Osteoblast (primary cell): ENCODE measurements around the gene PVR. TPM values are rescaled to one million over a fixed set of nuclear protein-coding genes. Genes with fewer than 3 reads are reported as not detected.

ENCODE experiments used
- DNase-seq: peaks from one replicate; pipeline ENCODE4 v3.0.0; 2011; ENCODE audit warnings: low spot score, mixed read lengths; ENCODE audit not compliant: insufficient read length; ENCODE audit errors: missing footprints
- H2AFZ ChIP-seq: 2 replicates; pipeline ENCODE4 v1.6.0; 2011; ENCODE audit warnings: mild to moderate bottlenecking, low read length
- H3K27ac ChIP-seq: 2 replicates; pipeline ENCODE4 v1.5.1; 2011; ENCODE audit warnings: mild to moderate bottlenecking, low read depth, low read length, moderate library complexity
- H3K27me3 ChIP-seq: 2 replicates; pipeline ENCODE4 v1.6.0; 2012; ENCODE audit warnings: mild to moderate bottlenecking, control low read depth, inconsistent platforms, low read length, moderate library complexity; ENCODE audit not compliant: insufficient read depth
- H3K36me3 ChIP-seq: 2 replicates; pipeline ENCODE4 v1.5.1; 2011; ENCODE audit warnings: mild to moderate bottlenecking, low read length, control low read depth, moderate library complexity; ENCODE audit not compliant: insufficient read depth
- H3K4me1 ChIP-seq: 2 replicates; pipeline ENCODE4 v1.5.1; 2011; ENCODE audit warnings: mild to moderate bottlenecking, low read length, control low read depth, moderate library complexity; ENCODE audit not compliant: insufficient read depth
- H3K4me2 ChIP-seq: 2 replicates; pipeline ENCODE4 v1.6.0; 2011; ENCODE audit warnings: mild to moderate bottlenecking, low read length; ENCODE audit not compliant: insufficient read depth
- H3K4me3 ChIP-seq: fragments of 200-600 bp; sonication (generic); 3 replicates; pipeline ENCODE4 v1.5.1; 2012; ENCODE audit warnings: mild to moderate bottlenecking, low read length, inconsistent platforms; ENCODE audit not compliant: insufficient read depth
- H3K79me2 ChIP-seq: 2 replicates; pipeline ENCODE4 v1.6.0; 2012; ENCODE audit warnings: mild to moderate bottlenecking, low read length, control low read depth, inconsistent platforms; ENCODE audit not compliant: insufficient read depth
- H3K9me3 ChIP-seq: 2 replicates; pipeline ENCODE4 v1.5.1; 2011; ENCODE audit warnings: low read depth, low read length, control low read depth
- H4K20me1 ChIP-seq: 2 replicates; pipeline ENCODE4 v1.6.0; 2012; ENCODE audit warnings: mild to moderate bottlenecking, low read length, control low read depth; ENCODE audit not compliant: insufficient read depth
- total RNA-seq: library from RNA; depleted of rRNA; stranded (reverse); fragments of >200 nt; gene quantifications from 2 replicates; pipeline ENCODE4 v1.2.3, GENCODE V29; 2012
- TF ChIP-seq, protein P1 (sequence below): IDR thresholded peaks from 2 replicates; pipeline ENCODE4 v1.5.1; 2011; ENCODE audit warnings: mild to moderate bottlenecking, low read depth, low read length, moderate library complexity; ENCODE audit errors: extremely low read depth

The PVR gene
- total RNA-seq, 1 donor, result 53.6 TPM

DNA sequence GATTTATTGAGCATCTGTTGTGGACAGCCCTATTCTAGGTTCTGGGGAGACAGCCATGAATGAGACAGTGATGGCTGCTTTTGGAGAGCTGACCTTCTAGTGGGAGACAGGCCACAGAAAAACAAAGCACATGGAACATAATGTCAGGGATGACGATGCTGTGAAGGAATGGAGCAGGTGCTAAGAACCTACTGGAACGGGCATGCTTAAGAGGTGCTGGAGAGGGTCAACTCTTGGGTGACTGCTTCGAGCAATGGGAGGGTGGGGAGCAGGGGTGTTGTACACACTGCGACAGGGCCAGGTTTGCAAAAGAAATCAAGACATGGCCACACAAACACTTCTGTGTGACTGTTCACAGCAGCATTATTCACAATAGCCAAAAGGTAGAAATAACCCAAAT lies 43.2 kb downstream of the PVR start:
- H3K36me3 ChIP-seq, result peaks cover 6% of the 10 kb centered on the region
- H3K27me3 ChIP-seq, result no peaks in the 10 kb centered on the region
- no peak overlapping the region for H3K4me3 ChIP-seq
- DNase-seq, result no peak
- H3K27ac ChIP-seq, result no peak overlapping the region
- H3K4me2 ChIP-seq, result no peak overlapping the region
- TF ChIP-seq, protein P1, sequence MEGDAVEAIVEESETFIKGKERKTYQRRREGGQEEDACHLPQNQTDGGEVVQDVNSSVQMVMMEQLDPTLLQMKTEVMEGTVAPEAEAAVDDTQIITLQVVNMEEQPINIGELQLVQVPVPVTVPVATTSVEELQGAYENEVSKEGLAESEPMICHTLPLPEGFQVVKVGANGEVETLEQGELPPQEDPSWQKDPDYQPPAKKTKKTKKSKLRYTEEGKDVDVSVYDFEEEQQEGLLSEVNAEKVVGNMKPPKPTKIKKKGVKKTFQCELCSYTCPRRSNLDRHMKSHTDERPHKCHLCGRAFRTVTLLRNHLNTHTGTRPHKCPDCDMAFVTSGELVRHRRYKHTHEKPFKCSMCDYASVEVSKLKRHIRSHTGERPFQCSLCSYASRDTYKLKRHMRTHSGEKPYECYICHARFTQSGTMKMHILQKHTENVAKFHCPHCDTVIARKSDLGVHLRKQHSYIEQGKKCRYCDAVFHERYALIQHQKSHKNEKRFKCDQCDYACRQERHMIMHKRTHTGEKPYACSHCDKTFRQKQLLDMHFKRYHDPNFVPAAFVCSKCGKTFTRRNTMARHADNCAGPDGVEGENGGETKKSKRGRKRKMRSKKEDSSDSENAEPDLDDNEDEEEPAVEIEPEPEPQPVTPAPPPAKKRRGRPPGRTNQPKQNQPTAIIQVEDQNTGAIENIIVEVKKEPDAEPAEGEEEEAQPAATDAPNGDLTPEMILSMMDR, result no peak
- H3K9me3 ChIP-seq, result no peaks in the 10 kb centered on the region
- peaks cover 16% of the 10 kb centered on the region for H3K4me1 ChIP-seq
- no peak overlapping the region for H2AFZ ChIP-seq
- no peaks in the 10 kb centered on the region for H3K79me2 ChIP-seq
- H4K20me1 ChIP-seq, result no peaks in the 10 kb centered on the region

- Histone ChIP-seq H3K27ac (no peak overlapping the region), H3K4me2 (no peak overlapping the region), H3K79me2 (no peaks in the 10 kb centered on the region), H3K27me3 (no peaks in the 10 kb centered on the region), H3K36me3 (peaks cover 6% of the 10 kb centered on the region), H4K20me1 (no peaks in the 10 kb centered on the region), H2AFZ (no peak overlapping the region), H3K4me1 (peaks cover 25% of the 10 kb centered on the region), H3K4me3 (no peak overlapping the region), H3K9me3 (no peaks in the 10 kb centered on the region)
- DNase-seq, result no peak
- TF ChIP-seq, protein P1, result no peak
Measured at GRCh38 chr19:44687888-44688287, 44.2 kb downstream of the PVR start.

- Histone ChIP-seq H3K36me3 (no peaks in the 10 kb centered on the region), H2AFZ (no peak overlapping the region), H3K27me3 (no peaks in the 10 kb centered on the region), H3K4me1 (peaks cover 25% of the 10 kb centered on the region), H4K20me1 (no peaks in the 10 kb centered on the region), H3K79me2 (no peaks in the 10 kb centered on the region), H3K4me2 (no peak overlapping the region), H3K9me3 (no peaks in the 10 kb centered on the region), H3K4me3 (no peak overlapping the region), H3K27ac (no peak overlapping the region)
- TF ChIP-seq, protein P1, result peak; percentile 85
- DNase-seq, result peak; percentile 88
Measured at GRCh38 chr19:44689290-44690130, 45.8 kb downstream of the PVR start.

DNA sequence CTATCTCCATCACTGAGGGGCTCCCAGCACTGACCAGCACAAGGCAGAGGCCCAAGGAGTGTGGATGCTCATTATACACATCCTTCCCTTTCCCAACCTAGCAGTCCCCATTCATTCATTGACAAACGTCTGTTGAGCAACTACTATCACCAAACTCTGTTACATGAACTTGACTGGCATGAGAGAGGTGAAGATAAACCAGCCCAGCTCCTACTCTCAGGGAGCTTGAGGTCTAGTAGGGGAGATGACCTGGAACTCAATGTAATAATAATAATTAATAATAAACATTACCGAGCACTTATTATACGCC lies 46.4 kb downstream of the PVR start:
- no peaks in the 10 kb centered on the region for H3K79me2 ChIP-seq
- peaks cover 21% of the 10 kb centered on the region for H3K4me1 ChIP-seq
- H3K4me3 ChIP-seq, result no peak overlapping the region
- H3K36me3 ChIP-seq, result no peaks in the 10 kb centered on the region
- no peak overlapping the region for H3K27ac ChIP-seq
- H3K27me3 ChIP-seq, result no peaks in the 10 kb centered on the region
- H2AFZ ChIP-seq, result no peak overlapping the region
- H3K4me2 ChIP-seq, result no peak overlapping the region
- DNase-seq, result peak; percentile 23
- TF ChIP-seq, protein P1, result no peak
- H4K20me1 ChIP-seq, result no peaks in the 10 kb centered on the region
- H3K9me3 ChIP-seq, result no peaks in the 10 kb centered on the region
